Lower leg skin (tissue), 3 donors: Measurements from ENCODE around the gene CTDSP2.

ENCODE experiments used
- CTCF ChIP-seq, 3 donors: fragments of 450-650 bp; IDR thresholded peaks; one replicate each; pipeline ENCODE4 v1.5.1; 2016; ENCODE audit warnings: antibody characterized with exemption in 3 of 3, mild to moderate bottlenecking in 3 of 3, moderate library complexity in 2 of 3
- POLR2A ChIP-seq, 2 donors: fragments of 450-650 bp; IDR thresholded peaks; one replicate each; pipeline ENCODE4 v1.6.1; 2016 to 2017; ENCODE audit warnings: antibody characterized with exemption in 2 of 2, mild to moderate bottlenecking in 1 of 2, moderate library complexity in 1 of 2

GRCh38 chr12:57835366-57836288 is 10.9 kb downstream of the CTDSP2 start:
- TF ChIP-seq CTCF (IDR thresholded peaks at IDR 0.05) (no peak), POLR2A (IDR thresholded peaks at IDR 0.05) (no peak)
